KMS-11 (cell line): ENCODE measurements around the gene LDB3.

ENCODE experiments used
- H2AFZ ChIP-seq: fragments of 200-600 bp; sonication (generic); 2 replicates; pipeline ENCODE4 v1.6.1; 2016; ENCODE audit warnings: antibody characterized with exemption, mixed run types, low read depth
- H3K27ac ChIP-seq: fragments of 200-600 bp; sonication (generic); 2 replicates; pipeline ENCODE4 v1.6.1; 2016; ENCODE audit warnings: mild to moderate bottlenecking, mixed run types
- H3K27me3 ChIP-seq: fragments of 200-600 bp; sonication (generic); 2 replicates; pipeline ENCODE4 v1.6.1; 2017; ENCODE audit warnings: mild to moderate bottlenecking, low read depth, mixed run types, moderate library complexity; ENCODE audit not compliant: insufficient read depth
- H3K36me3 ChIP-seq: fragments of 200-600 bp; sonication (generic); 2 replicates; pipeline ENCODE4 v1.6.1; 2017; ENCODE audit warnings: mild to moderate bottlenecking, mixed run types; ENCODE audit not compliant: insufficient read depth
- H3K4me1 ChIP-seq: fragments of 200-600 bp; sonication (generic); 2 replicates; pipeline ENCODE4 v1.6.1; 2016; ENCODE audit warnings: mild to moderate bottlenecking, low read depth, mixed run types; ENCODE audit not compliant: poor library complexity, severe bottlenecking
- H3K4me2 ChIP-seq: fragments of 200-600 bp; sonication (generic); 2 replicates; pipeline ENCODE4 v1.7.0; 2016; ENCODE audit warnings: mild to moderate bottlenecking, mixed run types
- H3K4me3 ChIP-seq: fragments of 200-600 bp; sonication (generic); IDR thresholded peaks from 2 replicates; pipeline ENCODE4 v1.6.1; 2017; ENCODE audit warnings: low read depth, low read length, mixed read lengths; ENCODE audit not compliant: insufficient read depth
- H3K79me2 ChIP-seq: fragments of 200-600 bp; sonication (generic); 2 replicates; pipeline ENCODE4 v1.6.1; 2016; ENCODE audit warnings: low read depth, mixed run types; ENCODE audit not compliant: insufficient read depth
- H3K9ac ChIP-seq: fragments of 200-600 bp; sonication (generic); 2 replicates; pipeline ENCODE4 v1.6.1; 2016; ENCODE audit warnings: mild to moderate bottlenecking, mixed run types
- H4K20me1 ChIP-seq: fragments of 200-600 bp; sonication (generic); 2 replicates; pipeline ENCODE4 v1.6.1; 2016; ENCODE audit warnings: mild to moderate bottlenecking, mixed run types; ENCODE audit not compliant: insufficient read depth
- CTCF ChIP-seq: fragments of 200-600 bp; sonication (generic); conservative IDR thresholded peaks from 2 replicates; pipeline ENCODE4 v1.6.1; 2017; ENCODE audit warnings: low read depth, mild to moderate bottlenecking, antibody characterized with exemption, low read length, moderate library complexity, mixed read lengths

LDB3 gene

GRCh38 chr10:86692664-86693063, 24.4 kb downstream of the LDB3 start:
- Histone ChIP-seq H3K27me3 (no peaks in the 10 kb centered on the region), H3K4me3 (no peak overlapping the region), H3K36me3 (no peaks in the 10 kb centered on the region), H2AFZ (no peak overlapping the region), H3K79me2 (no peaks in the 10 kb centered on the region), H3K27ac (no peak overlapping the region), H3K9ac (no peak overlapping the region), H4K20me1 (no peaks in the 10 kb centered on the region), H3K4me2 (no peak overlapping the region), H3K4me1 (no peaks in the 10 kb centered on the region)
- no peak for TF ChIP-seq CTCF

- Histone ChIP-seq H2AFZ (no peak overlapping the region), H3K4me2 (no peak overlapping the region), H3K9ac (no peak overlapping the region), H3K79me2 (no peaks in the 10 kb centered on the region), H4K20me1 (no peaks in the 10 kb centered on the region), H3K36me3 (no peaks in the 10 kb centered on the region), H3K27ac (no peak overlapping the region), H3K4me3 (no peak overlapping the region), H3K27me3 (no peaks in the 10 kb centered on the region), H3K4me1 (no peaks in the 10 kb centered on the region)
- TF ChIP-seq CTCF: no peak
Observed at GRCh38 chr10:86693275-86693674, 25.0 kb downstream of the LDB3 start.

- Histone ChIP-seq H3K9ac (no peak overlapping the region), H3K4me1 (no peaks in the 10 kb centered on the region), H3K27ac (no peak overlapping the region), H2AFZ (no peak overlapping the region), H3K4me2 (no peak overlapping the region), H3K27me3 (no peaks in the 10 kb centered on the region), H3K36me3 (no peaks in the 10 kb centered on the region), H3K4me3 (no peak overlapping the region), H4K20me1 (no peaks in the 10 kb centered on the region), H3K79me2 (no peaks in the 10 kb centered on the region)
- TF ChIP-seq CTCF: peak; percentile 63
Observed at GRCh38 chr10:86693721-86694369, 25.5 kb downstream of the LDB3 start.

GRCh38 chr10:86698207-86698940, 30.1 kb downstream of the LDB3 start:
- no peak for TF ChIP-seq CTCF
- no peak overlapping the region for H3K9ac ChIP-seq

More at GRCh38 chr10:86698207-86698940, 30.1 kb downstream of the LDB3 start:
- H3K27me3 ChIP-seq: no peaks in the 10 kb centered on the region
- H2AFZ ChIP-seq: no peak overlapping the region
- no peaks in the 10 kb centered on the region for H4K20me1 ChIP-seq
- no peak overlapping the region for H3K27ac ChIP-seq
- no peaks in the 10 kb centered on the region for H3K36me3 ChIP-seq
- no peak overlapping the region for H3K4me3 ChIP-seq
- H3K4me1 ChIP-seq: no peaks in the 10 kb centered on the region
- H3K79me2 ChIP-seq: no peaks in the 10 kb centered on the region
- H3K4me2 ChIP-seq: no peak overlapping the region
